ENCODE results near the gene PC.

The PC gene

DNA sequence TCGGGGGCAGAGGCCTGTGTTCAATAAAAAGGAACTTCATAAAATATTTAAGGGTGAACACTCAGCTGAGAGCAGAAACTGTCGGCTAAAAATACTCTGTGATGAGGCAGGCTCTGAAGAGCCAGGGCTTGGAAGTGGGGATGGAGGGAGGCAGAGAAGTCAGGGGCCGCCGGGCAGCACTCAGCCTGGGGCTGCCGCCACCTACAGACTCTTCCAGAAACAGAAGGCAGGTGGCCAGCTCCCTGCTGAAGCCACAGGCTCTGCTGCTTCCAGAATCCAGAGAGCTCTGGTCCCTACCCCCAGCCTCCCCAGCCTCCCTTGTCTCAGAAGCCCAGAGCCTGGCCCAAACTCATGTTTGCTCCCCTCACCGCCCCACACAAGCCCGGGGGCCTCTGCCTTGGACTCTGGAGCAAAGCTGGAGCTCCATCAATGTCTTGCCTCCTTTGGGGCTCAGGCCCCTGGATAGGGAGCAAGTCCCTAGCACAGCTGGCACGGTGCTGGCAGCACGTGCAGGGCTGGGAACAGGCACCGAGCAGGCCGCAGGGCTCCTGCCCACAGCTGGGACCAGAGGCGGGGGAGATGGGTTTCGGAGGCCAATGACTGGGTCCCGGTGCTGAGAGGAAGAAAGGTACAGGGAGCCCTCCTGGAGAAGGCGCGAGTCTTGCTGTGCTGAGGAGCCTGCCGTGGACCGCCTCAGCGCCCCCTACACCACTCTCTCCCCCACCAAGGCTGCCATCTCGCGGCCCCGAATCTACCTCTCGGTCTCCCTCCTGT is 93.1 kb downstream of the PC start:
- peak; percentile 85 for DNase-seq

DNA sequence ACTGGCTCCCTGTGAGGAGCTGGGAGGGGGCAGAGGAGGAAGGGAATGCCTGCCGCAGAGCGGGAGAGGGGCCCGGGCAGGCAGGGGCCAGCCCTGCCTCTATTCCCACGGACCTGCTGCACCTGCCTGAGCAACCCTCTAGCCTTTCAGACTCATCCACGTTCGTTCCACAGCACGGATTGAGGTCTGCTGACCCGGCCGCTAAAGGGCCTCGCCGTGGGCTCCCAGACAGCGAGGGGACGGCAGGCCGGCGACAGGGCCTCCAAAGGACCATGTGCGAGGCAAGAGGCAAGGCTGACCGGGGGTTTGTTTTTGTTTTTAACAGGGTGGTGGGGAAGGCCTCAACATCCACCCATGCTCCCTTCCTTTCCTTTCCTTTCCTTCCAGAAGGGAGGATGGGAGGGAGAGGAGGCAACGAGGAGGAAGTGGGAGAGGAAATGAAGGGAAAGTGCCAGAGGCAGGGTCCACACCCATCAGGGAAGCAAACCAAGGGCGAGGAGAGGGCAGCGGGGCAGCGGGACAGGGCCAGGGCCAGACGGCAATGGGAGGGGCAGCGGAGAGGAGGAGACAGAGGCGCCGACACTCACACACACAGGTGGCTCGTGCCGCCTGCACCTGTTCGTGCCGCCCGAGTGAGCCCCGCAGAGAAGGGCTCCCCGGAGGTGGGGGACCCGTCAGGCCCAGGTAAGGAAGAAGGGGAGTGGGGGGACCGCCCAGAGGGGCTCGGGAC is 93.8 kb downstream of the PC start:
- peak; percentile 92 for DNase-seq

DNA sequence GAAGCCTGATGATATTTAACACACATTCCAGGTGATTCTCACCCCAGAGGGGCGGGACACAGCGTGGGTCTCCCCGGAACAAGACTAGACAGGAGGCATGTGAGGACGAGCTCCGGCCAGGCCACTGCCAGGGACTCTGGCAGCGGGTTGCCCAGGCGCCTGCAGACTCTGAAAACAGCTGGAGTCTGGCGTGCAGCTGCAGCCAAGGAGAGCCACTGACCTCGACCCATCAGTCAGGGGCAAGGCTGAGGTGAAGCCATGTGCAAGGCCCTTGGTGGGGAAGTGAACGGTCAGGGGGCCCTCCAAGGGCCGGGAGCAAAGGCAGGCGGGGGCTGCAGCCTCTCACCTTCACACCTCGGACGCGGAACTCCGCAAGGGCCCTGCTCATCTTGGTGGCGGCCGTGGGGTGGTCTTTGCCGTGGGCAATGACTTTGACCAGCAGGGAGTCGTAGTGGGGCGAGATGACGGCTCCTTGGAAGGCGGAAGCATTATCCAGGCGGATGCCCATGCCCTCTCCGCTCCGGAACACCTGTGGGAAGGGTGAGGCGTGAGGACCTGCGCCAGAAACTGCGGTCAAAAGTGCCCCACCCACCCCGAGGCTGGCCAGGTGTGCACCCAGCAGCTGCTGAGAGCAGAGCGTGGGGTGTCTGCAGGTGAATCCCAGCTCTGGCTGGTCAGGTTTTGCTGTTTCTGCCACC is 94.6 kb downstream of the PC start:
- peak; percentile 85 for DNase-seq

DNA sequence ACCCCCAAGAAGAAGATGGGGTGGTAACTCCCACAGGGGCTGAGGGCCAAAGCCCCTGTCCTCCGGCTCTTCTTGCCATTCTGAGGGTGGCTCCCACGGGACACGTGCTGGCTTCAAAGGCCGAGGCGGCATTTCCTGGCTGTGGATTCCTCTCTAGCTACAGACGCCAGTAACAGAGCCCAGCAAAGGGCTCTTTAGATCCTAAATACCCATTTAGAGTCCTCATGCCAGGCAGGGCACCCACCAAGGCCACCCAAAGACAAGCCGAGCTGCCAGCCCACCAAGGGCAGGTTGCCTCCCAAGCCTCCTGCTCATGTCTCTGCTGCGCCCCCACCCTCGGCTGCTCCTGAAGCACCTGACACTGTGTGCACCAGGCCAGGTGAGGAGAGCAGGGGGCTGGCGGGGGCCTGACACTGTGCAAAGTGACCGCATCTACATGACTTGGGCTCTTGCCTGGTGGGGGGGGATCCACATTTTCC is 95.6 kb downstream of the PC start:
- DNase-seq = no peak

DNA sequence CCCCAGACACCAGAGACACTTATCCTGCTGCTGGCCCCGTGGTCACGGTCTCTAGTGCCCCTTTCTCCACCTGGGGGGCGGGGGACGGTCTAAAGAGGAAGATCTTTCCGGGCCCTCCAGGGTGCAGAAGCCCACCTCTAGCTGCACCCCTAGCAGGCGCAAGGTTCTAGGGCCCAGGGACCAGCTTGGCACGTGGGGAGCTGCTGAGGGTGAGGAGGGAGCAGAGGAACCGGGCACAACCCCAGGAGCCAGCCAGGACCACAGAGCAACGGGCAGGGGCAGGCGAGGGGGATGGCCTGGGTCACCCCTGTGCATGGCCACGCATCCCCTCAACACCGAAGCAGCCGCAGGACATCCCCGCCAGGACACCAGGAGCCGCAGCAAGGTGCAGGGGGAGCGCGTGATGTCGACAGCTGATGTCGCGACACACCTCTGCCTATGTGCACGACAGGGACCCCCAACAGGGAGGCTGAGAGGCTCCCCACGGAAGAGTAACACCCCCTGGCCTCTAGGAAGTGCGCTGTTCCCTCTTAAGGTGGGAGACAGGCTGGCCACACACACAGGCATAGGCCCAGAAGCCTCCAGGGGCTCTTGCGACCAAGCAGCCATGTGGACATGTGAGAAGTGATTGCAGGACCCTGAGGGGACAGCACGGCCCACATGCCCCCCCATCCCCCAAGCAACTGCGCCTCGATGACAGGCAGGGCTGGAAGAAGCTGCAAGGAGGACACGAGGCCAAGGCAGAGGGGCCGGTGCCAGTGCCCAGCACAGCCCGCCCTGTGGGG is 96.2 kb downstream of the PC start:
- DNase-seq = no peak

DNA sequence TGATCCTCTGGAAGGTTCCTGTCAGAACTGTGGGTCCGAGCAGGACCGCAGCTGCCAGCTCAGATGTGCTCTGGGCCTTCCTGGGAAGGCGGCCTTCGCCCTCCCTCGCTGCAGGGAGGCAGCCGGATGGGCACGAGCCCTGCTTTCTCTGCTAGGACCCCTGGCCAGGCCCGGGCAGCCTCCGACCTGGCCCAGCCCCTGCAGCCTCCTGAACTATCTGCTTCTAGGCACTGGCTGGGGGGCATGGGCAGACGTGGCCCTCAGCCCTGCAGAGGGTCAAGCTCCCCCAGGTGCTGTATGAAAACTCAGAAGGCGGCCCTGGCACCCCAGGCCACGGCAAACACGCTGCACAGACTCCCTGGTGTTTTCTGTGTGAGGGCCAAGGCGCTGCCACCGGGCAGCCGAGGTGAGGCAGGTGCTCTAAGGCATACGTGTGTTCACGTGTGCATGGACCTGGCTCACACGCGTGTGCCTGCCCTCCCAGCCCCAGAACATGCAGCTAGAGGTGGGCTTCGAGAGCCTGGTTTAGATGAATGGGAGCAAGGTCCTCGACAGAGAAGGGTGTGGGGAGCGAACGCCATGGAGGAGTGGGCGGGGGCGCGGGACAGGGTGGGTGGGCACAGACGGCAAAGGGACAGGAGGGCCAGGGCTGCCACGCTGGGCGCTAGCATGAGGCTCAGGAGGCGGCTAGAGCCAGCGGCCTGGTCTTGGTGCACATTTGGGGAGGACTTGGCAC is 97.0 kb downstream of the PC start:
- no peak for DNase-seq

DNA sequence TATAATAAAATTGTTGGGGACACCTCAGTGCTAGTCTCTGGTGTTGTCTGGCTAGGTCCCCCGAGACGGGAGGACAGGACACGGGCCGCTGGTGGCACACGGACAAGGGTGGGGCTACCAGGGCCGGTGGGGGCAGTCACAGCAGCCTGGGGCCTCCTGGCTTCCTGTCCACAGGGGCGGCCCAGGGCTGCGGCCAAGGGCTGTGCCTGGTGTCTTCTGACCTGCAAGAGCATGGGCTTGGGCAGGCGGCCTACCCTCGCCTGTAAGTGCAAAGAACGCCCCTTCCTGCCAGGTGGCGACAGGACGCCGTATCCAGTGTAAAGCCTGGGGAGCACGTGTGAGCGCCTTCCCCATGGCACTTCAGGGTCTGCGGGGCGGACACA is 97.7 kb downstream of the PC start:
- DNase-seq = no peak

DNA sequence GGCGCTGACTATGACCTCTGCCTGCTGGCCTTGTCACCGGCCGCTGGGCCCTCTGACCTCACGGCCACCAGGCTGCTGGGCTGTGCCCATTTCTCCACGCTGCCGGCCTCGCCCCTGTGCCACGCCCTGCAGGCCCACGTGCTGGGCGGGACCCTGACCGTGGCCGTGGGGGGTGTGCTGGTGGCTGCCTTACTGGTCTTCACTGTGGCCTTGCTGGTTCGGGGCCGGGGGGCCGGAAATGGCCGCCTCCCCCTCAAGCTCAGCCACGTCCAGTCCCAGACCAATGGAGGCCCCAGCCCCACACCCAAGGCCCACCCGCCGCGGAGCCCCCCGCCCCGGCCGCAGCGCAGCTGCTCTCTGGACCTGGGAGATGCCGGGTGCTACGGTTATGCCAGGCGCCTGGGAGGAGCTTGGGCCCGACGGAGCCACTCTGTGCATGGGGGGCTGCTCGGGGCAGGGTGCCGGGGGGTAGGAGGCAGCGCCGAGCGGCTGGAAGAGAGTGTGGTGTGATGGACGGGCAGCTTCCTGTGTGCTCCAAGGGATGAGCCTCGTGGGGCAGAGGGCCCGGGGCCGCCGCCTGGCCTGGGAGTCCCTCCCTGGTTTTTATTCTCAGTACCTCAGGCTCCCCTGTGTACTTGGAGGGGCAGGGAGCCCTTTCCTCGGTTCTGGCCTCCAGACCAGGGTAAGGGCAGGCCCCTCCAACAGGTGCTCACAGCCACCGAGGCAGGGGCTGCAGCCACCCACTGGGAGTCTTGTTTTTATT is 98.3 kb downstream of the PC start:
- no peak for DNase-seq

DNA sequence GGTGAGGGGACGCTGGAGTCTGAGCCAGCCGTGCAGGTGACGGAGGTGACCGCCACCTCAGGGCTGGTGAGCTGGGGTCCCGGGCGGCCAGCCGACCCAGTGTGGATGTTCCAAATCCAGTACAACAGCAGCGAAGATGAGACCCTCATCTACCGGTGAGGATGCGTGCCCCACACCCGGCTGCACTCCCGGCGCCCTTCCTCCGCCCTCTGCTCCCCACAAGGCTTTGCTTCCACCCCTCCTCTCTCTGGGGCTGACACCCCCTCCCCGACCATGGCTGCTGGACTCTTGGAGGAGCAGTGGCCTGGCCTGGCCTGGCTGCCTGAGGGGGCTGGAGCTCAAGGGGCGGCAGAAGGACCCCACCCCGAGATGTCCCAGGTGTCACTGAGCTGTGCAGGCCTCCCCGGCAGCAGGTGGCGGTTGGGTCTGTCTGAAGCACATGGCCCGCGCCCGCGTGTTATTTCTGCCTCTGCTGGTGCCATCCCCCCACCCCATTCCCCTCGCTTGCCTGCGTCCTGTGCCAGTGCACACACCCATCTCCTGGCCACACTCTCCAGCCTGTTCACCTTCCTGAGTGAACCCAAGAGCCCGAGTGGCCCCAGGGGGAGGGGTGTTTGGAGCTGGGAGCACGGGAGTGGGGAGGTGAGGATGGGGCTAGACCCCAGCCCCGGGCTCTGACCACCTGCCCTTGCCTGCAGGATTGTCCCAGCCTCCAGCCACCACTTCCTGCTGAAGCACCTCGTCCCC is 99.1 kb downstream of the PC start:
- no peak for DNase-seq

DNA sequence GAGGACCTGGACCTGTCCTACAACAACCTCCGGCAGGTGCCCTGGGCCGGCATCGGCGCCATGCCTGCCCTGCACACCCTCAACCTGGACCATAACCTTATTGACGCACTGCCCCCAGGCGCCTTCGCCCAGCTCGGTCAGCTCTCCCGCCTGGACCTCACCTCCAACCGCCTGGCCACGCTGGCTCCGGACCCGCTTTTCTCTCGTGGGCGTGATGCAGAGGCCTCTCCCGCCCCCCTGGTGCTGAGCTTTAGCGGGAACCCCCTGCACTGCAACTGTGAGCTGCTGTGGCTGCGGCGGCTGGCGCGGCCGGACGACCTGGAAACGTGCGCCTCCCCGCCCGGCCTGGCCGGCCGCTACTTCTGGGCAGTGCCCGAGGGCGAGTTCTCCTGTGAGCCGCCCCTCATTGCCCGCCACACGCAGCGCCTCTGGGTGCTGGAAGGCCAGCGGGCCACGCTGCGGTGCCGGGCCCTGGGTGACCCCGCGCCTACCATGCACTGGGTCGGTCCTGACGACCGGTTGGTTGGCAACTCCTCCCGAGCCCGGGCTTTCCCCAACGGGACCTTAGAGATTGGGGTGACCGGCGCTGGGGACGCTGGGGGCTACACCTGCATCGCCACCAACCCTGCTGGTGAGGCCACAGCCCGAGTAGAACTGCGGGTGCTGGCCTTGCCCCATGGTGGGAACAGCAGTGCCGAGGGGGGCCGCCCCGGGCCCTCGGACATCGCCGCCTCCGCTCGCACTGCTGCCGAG is 99.8 kb downstream of the PC start:
- DNase-seq = no peak

DNA sequence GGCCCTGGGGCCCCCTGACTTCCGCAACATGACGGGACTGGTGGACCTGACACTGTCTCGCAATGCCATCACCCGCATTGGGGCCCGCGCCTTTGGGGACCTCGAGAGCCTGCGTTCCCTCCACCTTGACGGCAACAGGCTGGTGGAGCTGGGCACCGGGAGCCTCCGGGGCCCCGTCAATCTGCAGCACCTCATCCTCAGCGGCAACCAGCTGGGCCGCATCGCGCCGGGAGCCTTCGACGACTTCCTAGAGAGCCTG is 100.3 kb downstream of the PC start:
- peak; percentile 41 for DNase-seq

DNA sequence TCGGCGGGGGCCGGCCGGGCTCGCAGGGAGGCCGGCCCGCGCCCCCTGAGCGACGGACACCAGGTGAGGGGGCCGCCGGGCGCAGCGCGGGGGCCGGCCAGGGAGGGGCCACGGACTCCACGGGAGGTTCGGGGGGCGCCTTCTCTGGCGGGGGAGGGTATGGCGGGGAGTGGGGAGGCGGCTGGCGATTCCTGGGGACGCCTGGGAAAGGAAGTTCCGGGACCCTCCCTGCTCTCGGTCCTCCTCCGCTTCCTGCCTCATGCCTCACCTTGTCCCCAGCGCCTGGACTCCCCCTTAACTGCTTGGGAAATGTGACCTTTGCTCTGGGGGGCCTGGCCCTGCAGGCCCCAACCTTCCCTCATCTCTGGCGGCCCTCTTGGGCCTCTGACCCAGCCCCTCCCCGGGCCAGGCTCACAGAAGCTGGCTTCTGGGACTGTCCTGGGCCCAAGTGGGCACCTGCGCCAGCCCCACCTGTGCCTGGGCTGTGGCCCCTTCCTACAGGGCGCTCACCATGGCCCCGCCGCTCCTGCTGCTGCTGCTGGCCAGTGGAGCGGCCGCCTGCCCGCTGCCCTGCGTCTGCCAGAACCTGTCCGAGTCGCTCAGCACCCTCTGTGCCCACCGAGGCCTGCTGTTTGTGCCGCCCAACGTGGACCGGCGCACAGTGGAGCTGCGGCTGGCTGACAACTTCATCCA is 100.8 kb downstream of the PC start:
- peak; percentile 60 for DNase-seq

DNA sequence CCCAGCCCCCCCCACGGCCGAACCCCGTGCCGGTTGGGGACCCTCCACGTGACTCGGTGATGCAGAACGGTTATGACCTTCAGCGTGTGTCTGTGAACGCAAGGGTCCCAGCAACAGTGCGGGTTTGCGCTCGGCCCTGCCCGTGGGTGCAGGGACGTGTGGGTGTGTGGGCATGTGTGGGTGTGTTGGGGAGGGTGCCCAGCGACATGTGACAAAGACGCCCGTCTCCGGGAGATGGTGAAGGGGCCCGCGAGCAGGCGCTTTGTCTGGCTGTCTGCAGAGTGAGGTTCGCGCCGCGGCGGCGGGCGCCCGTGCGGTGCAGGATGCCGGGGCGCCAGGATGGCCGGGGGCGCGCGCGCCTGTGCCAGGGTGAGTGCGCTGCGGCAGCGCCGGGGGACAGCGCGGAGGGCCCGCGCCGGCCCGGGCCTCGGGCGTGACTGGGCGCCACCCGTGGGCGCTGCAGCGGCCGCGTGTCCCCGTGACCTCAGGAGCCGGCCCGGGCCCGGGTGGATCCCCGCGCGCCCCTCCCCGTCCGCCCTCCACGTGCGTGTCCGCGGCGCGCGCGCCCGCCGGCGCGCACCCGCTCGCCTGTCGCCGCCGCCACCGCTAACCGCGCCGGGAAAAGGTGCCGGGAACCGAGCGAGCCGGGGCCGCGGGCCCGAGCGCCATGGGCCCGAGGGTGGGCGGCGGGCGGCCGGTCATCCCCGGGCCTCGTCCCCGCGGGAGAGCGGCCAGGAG is 101.5 kb downstream of the PC start, which contains the start of gene LRFN4:
Gene LRFN4 (plus strand): TSS at position 569 of the 738 bp plus-strand sequence. CDS start 681 bp downstream, outside the sequence.
- peak; percentile 91 for DNase-seq

DNA sequence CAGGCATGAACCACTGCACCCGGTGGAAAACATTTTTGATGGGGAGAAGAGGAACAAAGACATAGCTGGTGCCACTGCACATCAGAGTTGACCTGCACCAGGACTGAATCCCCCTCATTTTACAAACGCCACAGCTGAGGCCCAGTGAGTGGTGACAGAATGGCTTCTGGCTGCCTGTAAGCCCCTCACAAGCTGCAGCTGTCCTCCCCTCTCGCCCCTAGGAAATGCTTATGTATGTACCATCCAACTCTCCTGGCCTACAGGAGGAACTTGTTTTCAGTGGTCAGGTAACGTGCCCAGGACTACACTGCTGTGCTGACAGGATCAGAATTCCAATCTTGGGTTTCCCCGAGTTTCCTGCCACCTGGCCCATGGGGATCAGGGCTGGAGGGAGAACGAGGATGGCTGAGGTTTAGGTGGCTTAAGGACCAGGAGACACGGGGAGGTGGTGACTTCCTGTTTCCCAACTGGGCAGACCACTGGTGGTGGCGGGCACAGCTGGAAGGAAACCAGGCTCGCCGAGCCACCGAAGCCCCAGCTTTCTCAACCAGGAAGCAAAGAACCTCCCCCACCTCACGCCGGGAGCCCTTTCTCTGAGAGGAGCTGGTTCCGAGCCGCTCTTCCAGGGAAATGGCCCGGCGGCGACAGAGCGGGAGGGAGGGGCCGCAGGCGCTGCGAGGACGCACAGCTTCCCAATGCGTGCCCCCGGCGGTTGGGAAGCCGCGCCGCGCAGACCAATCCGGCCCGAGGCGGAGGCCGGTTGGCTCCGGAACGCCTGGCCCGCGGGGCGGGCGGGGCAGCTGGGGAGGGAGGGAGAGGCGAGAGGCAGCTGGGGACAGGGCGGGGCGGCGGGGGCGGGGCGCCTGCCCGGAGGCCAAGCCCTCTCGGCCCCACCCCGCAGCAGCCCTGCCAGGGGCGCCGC is 102.3 kb downstream of the PC start:
- peak; percentile 99 for DNase-seq

DNA sequence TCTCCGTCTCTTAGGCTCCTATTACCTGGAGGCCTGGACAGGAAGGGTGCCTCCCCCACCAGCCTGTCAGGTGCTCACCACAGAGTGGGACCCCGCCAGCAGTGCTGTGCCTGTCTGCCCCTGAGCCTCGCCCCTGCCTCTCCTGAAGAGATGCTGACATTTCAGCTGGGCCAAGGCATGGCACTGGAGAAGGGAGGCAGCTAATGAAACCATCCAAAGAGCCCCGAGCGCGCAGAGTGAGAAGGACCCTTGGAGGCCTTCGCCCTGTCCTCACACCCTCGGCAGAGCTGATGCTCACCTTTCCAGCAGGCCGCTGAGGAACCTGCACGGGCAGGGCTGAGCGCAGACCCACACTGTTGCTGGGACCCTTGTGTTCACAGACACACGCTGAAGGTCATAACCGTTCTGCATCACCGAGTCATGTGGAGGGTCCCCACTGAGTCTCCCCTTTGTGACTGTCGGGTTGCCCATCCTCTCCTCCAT is 103.4 kb downstream of the PC start:
- no peak for DNase-seq

DNA sequence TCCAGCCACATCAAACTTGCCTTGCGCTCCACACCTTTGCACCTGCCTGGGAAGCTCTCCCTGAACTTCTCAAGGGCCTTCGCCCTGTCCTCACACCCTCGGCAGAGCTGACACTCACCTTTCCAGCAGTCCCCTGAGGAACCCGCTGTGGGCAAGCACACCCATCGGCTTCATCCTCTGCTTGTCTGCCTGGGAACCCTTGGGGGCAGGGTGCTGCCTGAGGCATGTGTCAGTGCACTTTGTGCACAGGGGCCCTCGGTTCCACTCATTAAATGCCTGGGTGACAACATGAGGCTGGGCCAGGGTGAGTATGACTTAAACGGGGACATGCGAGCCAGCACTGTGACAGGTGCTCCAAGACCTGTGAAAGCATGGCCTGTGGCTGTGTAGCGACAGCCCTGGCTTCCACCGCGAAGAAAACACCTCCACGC is 103.9 kb downstream of the PC start:
- no peak for DNase-seq

Data from DMS53 (cell line).